Karpas-422 (cell line): ENCODE measurements around the gene COL4A2. TPM values are rescaled to one million over a fixed set of nuclear protein-coding genes. Genes with fewer than 3 reads are reported as not detected.

Experiments
- DNase-seq: peaks from one replicate; pipeline ENCODE4 v3.0.0-alpha.2; 2015
- H2AFZ ChIP-seq: fragments of 200-600 bp; sonication (generic); 2 replicates; pipeline ENCODE4 v1.6.1; 2014; ENCODE audit warnings: antibody characterized with exemption, low read length, mixed read lengths
- H3K27ac ChIP-seq: fragments of 200-600 bp; sonication (generic); 2 replicates; pipeline ENCODE4 v1.5.1; 2014; ENCODE audit warnings: mild to moderate bottlenecking, low read length, moderate library complexity
- H3K27me3 ChIP-seq: fragments of 200-600 bp; sonication (generic); 2 replicates; pipeline ENCODE4 v1.6.1; 2014; ENCODE audit warnings: low read length, mixed read lengths
- H3K36me3 ChIP-seq: fragments of 200-600 bp; sonication (generic); 2 replicates; pipeline ENCODE4 v1.6.1; 2014; ENCODE audit warnings: low read length, mixed read lengths; ENCODE audit not compliant: insufficient read depth
- H3K4me1 ChIP-seq: fragments of 200-600 bp; sonication (generic); 2 replicates; pipeline ENCODE4 v1.6.1; 2014; ENCODE audit warnings: mild to moderate bottlenecking, low read length, mixed read lengths
- H3K4me2 ChIP-seq: fragments of 200-600 bp; sonication (generic); 2 replicates; pipeline ENCODE4 v1.6.1; 2014; ENCODE audit warnings: low read length, low read depth, mild to moderate bottlenecking; ENCODE audit not compliant: poor library complexity, severe bottlenecking
- H3K4me3 ChIP-seq: fragments of 200-600 bp; sonication (generic); 2 replicates; pipeline ENCODE4 v1.5.1; 2014; ENCODE audit warnings: mild to moderate bottlenecking, antibody characterized with exemption, low read length, mixed read lengths
- H3K79me2 ChIP-seq: fragments of 200-600 bp; sonication (generic); 2 replicates; pipeline ENCODE4 v1.6.1; 2014; ENCODE audit warnings: mild to moderate bottlenecking, low read length, mixed read lengths
- H3K9ac ChIP-seq: fragments of 200-600 bp; sonication (generic); 2 replicates; pipeline ENCODE4 v1.6.0; 2014; ENCODE audit warnings: low read length
- H3K9me2 ChIP-seq: fragments of 200-600 bp; sonication (generic), shearing (Covaris generic); replicated peaks from 2 replicates; pipeline ENCODE4 v1.6.0; 2014; ENCODE audit warnings: mild to moderate bottlenecking, low read length, moderate library complexity; ENCODE audit not compliant: insufficient read depth
- H3K9me3 ChIP-seq: fragments of 300-700, 200-600 bp; sonication (generic); 2 replicates; pipeline ENCODE4 v1.6.1; 2014; ENCODE audit warnings: low read length, mixed read lengths
- H4K20me1 ChIP-seq: fragments of 200-600 bp; sonication (generic); 2 replicates; pipeline ENCODE4 v1.6.1; 2014; ENCODE audit warnings: mild to moderate bottlenecking, antibody characterized with exemption, low read length, low read depth; ENCODE audit not compliant: insufficient read depth
- total RNA-seq: library from RNA; depleted of rRNA; stranded (reverse); fragments of >200 nt; shearing (Covaris generic); gene quantifications from 2 replicates; pipeline ENCODE4 v1.2.3, GENCODE V29; 2014; ENCODE audit warnings: low replicate concordance

COL4A2 gene
- total RNA-seq, 1 experiment from 2014 or later = not detected

DNA sequence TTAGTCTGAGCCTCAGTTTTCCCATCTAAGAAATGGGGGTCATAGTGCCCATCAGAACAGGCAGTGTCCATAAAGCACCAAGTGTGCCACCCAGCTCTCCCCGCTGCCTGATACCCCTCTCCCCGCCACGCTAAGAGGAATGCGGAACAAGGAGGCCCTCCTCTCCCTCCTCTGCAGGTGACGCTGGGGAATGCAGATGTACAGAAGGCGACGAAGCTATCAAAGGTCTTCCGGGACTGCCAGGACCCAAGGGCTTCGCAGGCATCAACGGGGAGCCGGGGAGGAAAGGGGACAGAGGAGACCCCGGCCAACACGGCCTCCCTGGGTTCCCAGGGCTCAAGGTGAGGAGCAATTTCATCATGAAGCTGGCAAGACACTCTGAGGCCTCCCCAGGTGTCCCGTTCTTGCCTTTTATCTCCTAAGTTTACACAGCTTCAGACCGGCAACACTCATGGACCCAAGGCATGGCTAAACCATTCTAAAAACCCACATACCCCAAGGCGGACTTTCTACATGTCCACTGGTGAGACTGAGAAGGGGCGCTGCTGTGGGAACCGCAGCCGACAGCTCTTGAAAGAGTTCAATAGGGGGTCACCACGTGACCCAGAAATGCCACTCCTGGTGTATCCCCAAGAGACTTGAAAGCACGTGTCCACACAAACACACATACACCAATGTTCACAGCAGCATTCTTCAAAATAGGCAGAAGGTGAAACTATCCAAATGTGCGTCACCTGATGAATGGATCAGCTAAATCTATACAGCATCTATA lies 151.7 kb downstream of the COL4A2 start:
- H3K4me2 ChIP-seq = no peak overlapping the region
- no peaks in the 10 kb centered on the region for H3K9me2 ChIP-seq
- no peak overlapping the region for H3K9ac ChIP-seq
- H3K27ac ChIP-seq = no peak overlapping the region
- H3K4me3 ChIP-seq = no peak overlapping the region
- peaks cover 15% of the 10 kb centered on the region for H3K4me1 ChIP-seq
- no peak overlapping the region for H2AFZ ChIP-seq
- no peaks in the 10 kb centered on the region for H3K36me3 ChIP-seq
- no peaks in the 10 kb centered on the region for H3K27me3 ChIP-seq
- no peaks in the 10 kb centered on the region for H3K9me3 ChIP-seq
- H3K79me2 ChIP-seq = no peaks in the 10 kb centered on the region
- peak; percentile 51 for DNase-seq
- H4K20me1 ChIP-seq = no peaks in the 10 kb centered on the region

DNA sequence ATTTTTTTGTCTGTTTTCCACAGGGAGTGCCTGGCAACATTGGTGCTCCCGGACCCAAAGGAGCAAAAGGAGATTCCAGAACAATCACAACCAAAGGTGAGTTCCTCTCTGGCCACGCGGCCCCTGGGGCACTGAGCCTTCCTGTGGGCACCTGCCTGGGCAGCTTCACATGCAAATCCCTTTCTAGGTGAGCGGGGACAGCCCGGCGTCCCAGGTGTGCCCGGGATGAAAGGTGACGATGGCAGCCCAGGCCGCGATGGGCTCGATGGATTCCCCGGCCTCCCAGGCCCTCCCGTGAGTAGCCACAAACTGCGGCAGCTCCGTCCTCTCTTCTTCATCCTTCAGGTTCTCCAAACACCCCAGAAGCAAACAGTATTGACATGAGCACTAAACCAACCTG lies 155.0 kb downstream of the COL4A2 start:
- Histone ChIP-seq H4K20me1 (0 out of 2 replicates have a peak, but pooled peaks cover 1% of the 10 kb centered on the region), H3K36me3 (no peaks in the 10 kb centered on the region), H3K9me2 (no peaks in the 10 kb centered on the region), H3K4me1 (peaks cover 9% of the 10 kb centered on the region), H3K27me3 (no peaks in the 10 kb centered on the region), H3K9me3 (no peaks in the 10 kb centered on the region), H2AFZ (no peak overlapping the region), H3K9ac (no peak overlapping the region), H3K79me2 (no peaks in the 10 kb centered on the region), H3K4me3 (no peak overlapping the region), H3K4me2 (no peak overlapping the region), H3K27ac (no peak overlapping the region)
- no peak for DNase-seq

- H3K9me2 ChIP-seq = no peaks in the 10 kb centered on the region
- H3K4me1 ChIP-seq = peaks cover 9% of the 10 kb centered on the region
- DNase-seq = no peak
- no peak overlapping the region for H3K27ac ChIP-seq
- no peaks in the 10 kb centered on the region for H3K9me3 ChIP-seq
- H4K20me1 ChIP-seq = 0 out of 2 replicates have a peak, but pooled peaks cover 8% of the 10 kb centered on the region
- H3K4me2 ChIP-seq = no peak overlapping the region
- H3K36me3 ChIP-seq = no peaks in the 10 kb centered on the region
- no peaks in the 10 kb centered on the region for H3K79me2 ChIP-seq
- no peaks in the 10 kb centered on the region for H3K27me3 ChIP-seq
- no peak overlapping the region for H3K4me3 ChIP-seq
- H2AFZ ChIP-seq = no peak overlapping the region
- no peak overlapping the region for H3K9ac ChIP-seq
Measured at GRCh38 chr13:110463156-110463555, 156.1 kb downstream of the COL4A2 start.

GRCh38 chr13:110463871-110464510 lies 156.9 kb downstream of the COL4A2 start:
- no peaks in the 10 kb centered on the region for H3K79me2 ChIP-seq
- H3K9ac ChIP-seq = no peak overlapping the region
- H3K9me2 ChIP-seq = no peaks in the 10 kb centered on the region
- H3K36me3 ChIP-seq = no peaks in the 10 kb centered on the region
- no peak overlapping the region for H2AFZ ChIP-seq
- DNase-seq = no peak
- no peaks in the 10 kb centered on the region for H3K27me3 ChIP-seq
- H3K4me2 ChIP-seq = no peak overlapping the region
- H3K4me1 ChIP-seq = peaks cover 4% of the 10 kb centered on the region
- H3K4me3 ChIP-seq = no peak overlapping the region
- H4K20me1 ChIP-seq = 0 out of 2 replicates have a peak, but pooled peaks cover 8% of the 10 kb centered on the region
- no peaks in the 10 kb centered on the region for H3K9me3 ChIP-seq
- H3K27ac ChIP-seq = no peak overlapping the region

DNA sequence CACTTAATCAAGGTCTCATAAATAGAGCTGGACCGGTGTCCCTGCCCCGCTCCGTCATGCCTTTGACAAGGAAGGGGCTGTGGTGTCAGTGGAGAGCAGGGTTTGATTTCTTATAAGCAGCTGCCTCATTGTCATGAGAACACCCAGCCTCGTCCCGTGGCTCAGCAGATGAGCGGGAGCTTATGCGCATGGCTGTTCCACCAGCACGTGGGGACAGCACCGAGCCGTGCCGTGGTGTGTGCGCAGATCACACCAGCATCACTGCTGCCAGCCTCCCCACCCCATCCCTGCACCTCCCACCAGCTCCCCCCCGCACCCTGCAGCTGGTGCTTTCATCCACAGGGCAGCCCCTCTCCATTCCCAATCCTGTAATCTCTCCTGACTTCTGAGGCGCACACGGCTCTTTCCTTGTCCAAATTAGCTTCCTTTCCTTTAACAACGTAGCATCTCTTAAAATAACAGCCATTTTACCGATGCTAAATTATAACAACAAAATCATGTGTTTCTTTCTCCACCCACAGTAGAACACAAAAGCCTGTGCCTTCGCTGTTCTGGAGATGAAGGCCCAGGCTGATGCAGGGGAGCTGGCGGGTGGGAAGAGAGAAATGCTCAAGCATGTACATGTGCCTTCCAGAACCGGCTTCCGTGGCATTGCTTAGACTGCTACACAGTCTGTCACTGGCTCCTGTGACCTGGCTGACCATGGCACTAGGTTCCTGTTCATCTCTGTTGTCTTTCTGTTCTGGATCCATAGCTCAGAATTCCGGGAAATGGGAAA lies 157.7 kb downstream of the COL4A2 start:
- no peak overlapping the region for H3K4me3 ChIP-seq
- 0 out of 2 replicates have a peak, but pooled peaks cover 8% of the 10 kb centered on the region for H4K20me1 ChIP-seq
- DNase-seq = no peak
- H3K4me2 ChIP-seq = no peak overlapping the region
- no peaks in the 10 kb centered on the region for H3K9me3 ChIP-seq
- H3K9me2 ChIP-seq = no peaks in the 10 kb centered on the region
- H3K79me2 ChIP-seq = no peaks in the 10 kb centered on the region
- H3K27me3 ChIP-seq = no peaks in the 10 kb centered on the region
- no peak overlapping the region for H3K27ac ChIP-seq
- H3K9ac ChIP-seq = no peak overlapping the region
- no peak overlapping the region for H2AFZ ChIP-seq
- H3K4me1 ChIP-seq = no peaks in the 10 kb centered on the region
- H3K36me3 ChIP-seq = no peaks in the 10 kb centered on the region

- Histone ChIP-seq H2AFZ (no peak overlapping the region), H4K20me1 (0 out of 2 replicates have a peak, but pooled peaks cover 8% of the 10 kb centered on the region), H3K36me3 (no peaks in the 10 kb centered on the region), H3K4me1 (peaks cover under 1% of the 10 kb centered on the region; the same call in 1 of the 2 replicates), H3K4me3 (no peak overlapping the region), H3K4me2 (no peak overlapping the region), H3K79me2 (no peaks in the 10 kb centered on the region), H3K27ac (no peak overlapping the region), H3K9me2 (no peaks in the 10 kb centered on the region), H3K9me3 (no peaks in the 10 kb centered on the region), H3K9ac (no peak overlapping the region), H3K27me3 (no peaks in the 10 kb centered on the region)
- no peak for DNase-seq
Measured at GRCh38 chr13:110465696-110466095, 158.6 kb downstream of the COL4A2 start.

GRCh38 chr13:110466266-110466915 lies 159.3 kb downstream of the COL4A2 start:
- H3K36me3 ChIP-seq = no peaks in the 10 kb centered on the region
- no peaks in the 10 kb centered on the region for H3K79me2 ChIP-seq
- H3K27me3 ChIP-seq = no peaks in the 10 kb centered on the region
- H3K9ac ChIP-seq = no peak overlapping the region
- no peaks in the 10 kb centered on the region for H3K9me2 ChIP-seq
- no peak overlapping the region for H3K4me2 ChIP-seq
- H3K4me3 ChIP-seq = no peak overlapping the region
- no peaks in the 10 kb centered on the region for H3K9me3 ChIP-seq
- no peak overlapping the region for H2AFZ ChIP-seq
- H3K4me1 ChIP-seq = peaks cover 7% of the 10 kb centered on the region
- no peak for DNase-seq
- H4K20me1 ChIP-seq = peaks cover 11% of the 10 kb centered on the region; the same call in 1 of the 2 replicates
- no peak overlapping the region for H3K27ac ChIP-seq
